ENCODE data around the gene PFKP. TPM values are rescaled to one million over a fixed set of nuclear protein-coding genes. Genes with fewer than 3 reads are reported as not detected.
A peak's percentile ranks its signal among the peaks of the same experiment; 100 is the strongest.

PFKP gene
- total RNA-seq, 3 donors from 2014 or later = 239 to 271 (median 253) TPM

GRCh38 chr10:3071405-3072198 lies 4.3 kb downstream of the PFKP start:
- H3K4me3 Mint-ChIP-seq = peak overlapping the region; percentile 73
- peak; percentile 52 to 53 for ATAC-seq

GRCh38 chr10:3072641-3073360 lies 5.5 kb downstream of the PFKP start:
- no peaks in the 10 kb centered on the region for H3K27me3 Mint-ChIP-seq (ENCODE audit: low read depth)

More at GRCh38 chr10:3071405-3072198, 4.3 kb downstream of the PFKP start:
- DNase-seq = peak; percentile 43
- Mint-ChIP-seq H3K9me3 (peaks cover 4% of the 10 kb centered on the region), H3K36me3 (ENCODE audit: insufficient read depth) (peaks cover 46% of the 10 kb centered on the region), H3K4me1 (ENCODE audit: low read depth) (peaks cover 45% of the 10 kb centered on the region), H3K27me3 (ENCODE audit: low read depth) (no peaks in the 10 kb centered on the region)

GRCh38 chr10:3074145-3074665 lies 6.9 kb downstream of the PFKP start:
- Mint-ChIP-seq H3K27me3 (ENCODE audit: low read depth) (no peaks in the 10 kb centered on the region), H3K4me3 (no peak overlapping the region), H3K4me1 (ENCODE audit: low read depth) (peaks cover 50% of the 10 kb centered on the region), H3K36me3 (ENCODE audit: insufficient read depth) (peaks cover 51% of the 10 kb centered on the region), H3K9me3 (peaks cover 4% of the 10 kb centered on the region)
- ATAC-seq (no peak), DNase-seq (no peak)

More at GRCh38 chr10:3072641-3073360, 5.5 kb downstream of the PFKP start:
- ATAC-seq (no peak), DNase-seq (no peak)
- Mint-ChIP-seq H3K36me3 (ENCODE audit: insufficient read depth) (peaks cover 50% of the 10 kb centered on the region), H3K9me3 (peaks cover 4% of the 10 kb centered on the region), H3K4me3 (no peak overlapping the region), H3K4me1 (ENCODE audit: low read depth) (peaks cover 48% of the 10 kb centered on the region)

- Mint-ChIP-seq H3K36me3 (ENCODE audit: insufficient read depth) (peaks cover 45% of the 10 kb centered on the region), H3K4me3 (no peak overlapping the region), H3K9me3 (peaks cover 4% of the 10 kb centered on the region), H3K27me3 (ENCODE audit: low read depth) (no peaks in the 10 kb centered on the region), H3K4me1 (ENCODE audit: low read depth) (peaks cover 41% of the 10 kb centered on the region)
- ATAC-seq = no peak
- no peak for DNase-seq
Observed at GRCh38 chr10:3074985-3075600, 7.7 kb downstream of the PFKP start.

GRCh38 chr10:3076138-3076537 lies 8.8 kb downstream of the PFKP start:
- Mint-ChIP-seq H3K9me3 (peaks cover 4% of the 10 kb centered on the region), H3K4me3 (no peak overlapping the region), H3K4me1 (ENCODE audit: low read depth) (peaks cover 37% of the 10 kb centered on the region), H3K27me3 (ENCODE audit: low read depth) (no peaks in the 10 kb centered on the region), H3K36me3 (ENCODE audit: insufficient read depth) (peaks cover 41% of the 10 kb centered on the region)
- DNase-seq = no peak
- no peak for ATAC-seq

- DNase-seq (no peak), ATAC-seq (no peak)
- H3K4me3 Mint-ChIP-seq = no peak overlapping the region
- no peaks in the 10 kb centered on the region for H3K27me3 Mint-ChIP-seq (ENCODE audit: low read depth)
- H3K4me1 Mint-ChIP-seq (ENCODE audit: low read depth) = peaks cover 24% of the 10 kb centered on the region
- H3K9me3 Mint-ChIP-seq = no peaks in the 10 kb centered on the region
- peaks cover 36% of the 10 kb centered on the region for H3K36me3 Mint-ChIP-seq (ENCODE audit: insufficient read depth)
Observed at GRCh38 chr10:3077509-3077908, 10.2 kb downstream of the PFKP start.

- peaks cover 32% of the 10 kb centered on the region for H3K36me3 Mint-ChIP-seq (ENCODE audit: insufficient read depth)
- H3K27me3 Mint-ChIP-seq (ENCODE audit: low read depth) = no peaks in the 10 kb centered on the region
- no peak for ATAC-seq
- H3K4me1 Mint-ChIP-seq (ENCODE audit: low read depth) = peaks cover 19% of the 10 kb centered on the region
- no peak overlapping the region for H3K4me3 Mint-ChIP-seq
- no peaks in the 10 kb centered on the region for H3K9me3 Mint-ChIP-seq
- no peak for DNase-seq
Observed at GRCh38 chr10:3077940-3078630, 10.7 kb downstream of the PFKP start.

- no peaks in the 10 kb centered on the region for H3K9me3 Mint-ChIP-seq
- H3K36me3 Mint-ChIP-seq (ENCODE audit: insufficient read depth) = peaks cover 33% of the 10 kb centered on the region
- no peak for ATAC-seq
- H3K4me3 Mint-ChIP-seq = no peak overlapping the region
- peaks cover 16% of the 10 kb centered on the region for H3K4me1 Mint-ChIP-seq (ENCODE audit: low read depth)
- H3K27me3 Mint-ChIP-seq (ENCODE audit: low read depth) = no peaks in the 10 kb centered on the region
- no peak for DNase-seq
Observed at GRCh38 chr10:3081383-3081981, 14.1 kb downstream of the PFKP start.

GRCh38 chr10:3082290-3082689 lies 14.9 kb downstream of the PFKP start:
- Mint-ChIP-seq H3K4me1 (ENCODE audit: low read depth) (peaks cover 16% of the 10 kb centered on the region), H3K36me3 (ENCODE audit: insufficient read depth) (peaks cover 32% of the 10 kb centered on the region), H3K27me3 (ENCODE audit: low read depth) (no peaks in the 10 kb centered on the region), H3K9me3 (no peaks in the 10 kb centered on the region), H3K4me3 (no peak overlapping the region)
- no peak for DNase-seq
- no peak for ATAC-seq

GRCh38 chr10:3085785-3086567 lies 18.6 kb downstream of the PFKP start:
- H3K4me1 Mint-ChIP-seq (ENCODE audit: low read depth) = peaks cover 23% of the 10 kb centered on the region
- H3K27me3 Mint-ChIP-seq (ENCODE audit: low read depth) = no peaks in the 10 kb centered on the region
- no peak for ATAC-seq
- peaks cover 36% of the 10 kb centered on the region for H3K36me3 Mint-ChIP-seq (ENCODE audit: insufficient read depth)
- DNase-seq = no peak
- no peak overlapping the region for H3K4me3 Mint-ChIP-seq
- H3K9me3 Mint-ChIP-seq = no peaks in the 10 kb centered on the region

- DNase-seq (no peak), ATAC-seq (no peak)
- Mint-ChIP-seq H3K9me3 (no peaks in the 10 kb centered on the region), H3K4me3 (no peak overlapping the region), H3K4me1 (ENCODE audit: low read depth) (peaks cover 57% of the 10 kb centered on the region), H3K27me3 (ENCODE audit: low read depth) (no peaks in the 10 kb centered on the region), H3K36me3 (ENCODE audit: insufficient read depth) (peaks cover 46% of the 10 kb centered on the region)
Observed at GRCh38 chr10:3090388-3090787, 23.0 kb downstream of the PFKP start.

GRCh38 chr10:3090914-3091787 lies 23.8 kb downstream of the PFKP start:
- Mint-ChIP-seq H3K9me3 (no peaks in the 10 kb centered on the region), H3K36me3 (ENCODE audit: insufficient read depth) (peaks cover 44% of the 10 kb centered on the region), H3K27me3 (ENCODE audit: low read depth) (no peaks in the 10 kb centered on the region)

More at GRCh38 chr10:3090914-3091787, 23.8 kb downstream of the PFKP start:
- ATAC-seq = peak; percentile 11 to 24
- peak overlapping the region; percentile 33 for H3K4me3 Mint-ChIP-seq
- no peak for DNase-seq
- peaks cover 65% of the 10 kb centered on the region for H3K4me1 Mint-ChIP-seq (ENCODE audit: low read depth)
